GM12892 (cell line): Measurements from ENCODE around the gene RET.

ENCODE experiments used
- POLR2A ChIP-seq: IDR thresholded peaks from 2 replicates; pipeline ENCODE4 v1.6.1; 2011; ENCODE audit warnings: low read depth, low read length, control low read depth
- POLR2AphosphoS5 ChIP-seq: IDR thresholded peaks from 2 replicates; pipeline ENCODE4 v1.6.1; 2011; ENCODE audit warnings: low read depth, low read length, control low read depth
- TAF1 ChIP-seq: IDR thresholded peaks from 2 replicates; pipeline ENCODE4 v1.6.1; 2011; ENCODE audit warnings: low read depth, mild to moderate bottlenecking, control low read depth, low read length, borderline replicate concordance

- TF ChIP-seq POLR2A (no peak), POLR2AphosphoS5 (no peak), TAF1 (no peak)
Measured at GRCh38 chr10:43136995-43137716, 60.3 kb downstream of the RET start.
